Measurements from ENCODE around the gene ZNF362.
"Not testable (repeated sequence)": the region's sequence is repeated elsewhere in the genome, so short reads cannot be mapped to it uniquely, and the experiment has no call there.

The ZNF362 gene

DNA sequence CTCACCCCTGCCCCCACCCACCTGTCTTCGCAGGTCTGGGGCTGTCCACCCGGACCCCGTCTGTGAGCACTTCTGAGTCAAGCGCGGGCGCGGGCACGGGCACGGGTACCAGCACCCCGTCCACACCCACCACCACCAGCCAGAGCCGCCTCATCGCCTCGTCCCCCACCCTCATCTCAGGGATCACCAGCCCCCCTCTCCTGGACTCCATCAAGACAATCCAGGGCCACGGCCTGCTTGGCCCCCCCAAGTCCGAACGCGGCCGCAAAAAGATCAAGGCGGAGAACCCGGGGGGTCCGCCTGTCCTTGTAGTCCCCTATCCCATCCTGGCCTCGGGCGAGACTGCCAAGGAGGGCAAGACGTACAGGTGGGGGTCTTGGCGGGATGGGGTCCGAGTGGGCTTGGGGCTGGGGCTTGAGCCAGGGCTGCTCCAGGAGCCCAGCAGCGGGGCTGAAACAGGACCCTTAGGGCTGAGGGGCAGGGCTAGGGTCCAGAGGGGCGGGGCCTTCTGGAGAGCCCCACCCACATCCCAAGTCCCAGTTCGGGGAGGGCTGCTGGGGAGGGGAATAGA lies 23.9 kb downstream of the ZNF362 start:
- Mint-ChIP-seq H3K4me1 (ENCODE audit: low read depth) (no peaks in the 10 kb centered on the region), H3K27ac (no peak overlapping the region), H3K9me3 (no peaks in the 10 kb centered on the region), H3K36me3 (ENCODE audit: low read depth) (peaks cover 20% of the 10 kb centered on the region), H3K27me3 (no peaks in the 10 kb centered on the region), H3K4me3 (no peak overlapping the region)

- Mint-ChIP-seq H3K4me1 (ENCODE audit: low read depth) (no peaks in the 10 kb centered on the region), H3K9me3 (no peaks in the 10 kb centered on the region), H3K27me3 (no peaks in the 10 kb centered on the region), H3K36me3 (ENCODE audit: low read depth) (peaks cover 20% of the 10 kb centered on the region), H3K4me3 (no peak overlapping the region), H3K27ac (no peak overlapping the region)
Observed at GRCh38 chr1:33281554-33282303, 25.4 kb downstream of the ZNF362 start.

DNA sequence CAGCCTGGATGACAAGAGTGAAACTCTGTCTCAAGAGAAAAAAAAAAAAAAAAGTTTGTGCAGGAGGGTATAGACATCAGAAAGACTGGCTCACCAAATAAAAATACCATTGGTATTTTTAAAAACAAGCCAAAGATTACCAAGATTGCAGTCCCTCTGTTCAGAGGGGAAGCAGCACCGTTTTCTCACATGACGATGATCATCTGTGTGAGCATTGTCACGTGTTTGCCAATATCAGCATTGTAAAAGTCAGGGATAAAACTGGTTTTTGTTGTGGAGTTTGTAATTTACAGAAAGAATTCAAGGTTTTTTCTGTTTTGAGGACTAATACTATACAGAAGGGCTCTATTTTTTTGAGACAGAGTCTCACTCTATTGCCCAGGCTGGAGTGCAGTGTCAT lies 26.5 kb downstream of the ZNF362 start:
- peaks cover 16% of the 10 kb centered on the region for H3K36me3 Mint-ChIP-seq (ENCODE audit: low read depth)
- H3K27me3 Mint-ChIP-seq: no peaks in the 10 kb centered on the region
- no peak overlapping the region for H3K27ac Mint-ChIP-seq
- H3K4me1 Mint-ChIP-seq (ENCODE audit: low read depth): no peaks in the 10 kb centered on the region
- H3K9me3 Mint-ChIP-seq: no peaks in the 10 kb centered on the region
- H3K4me3 Mint-ChIP-seq: no peak overlapping the region

- peaks cover 19% of the 10 kb centered on the region for H3K36me3 Mint-ChIP-seq (ENCODE audit: low read depth)
- no peak overlapping the region for H3K4me3 Mint-ChIP-seq
- H3K9me3 Mint-ChIP-seq: no peaks in the 10 kb centered on the region
- H3K27me3 Mint-ChIP-seq: no peaks in the 10 kb centered on the region
- no peaks in the 10 kb centered on the region for H3K4me1 Mint-ChIP-seq (ENCODE audit: low read depth)
- no peak overlapping the region for H3K27ac Mint-ChIP-seq
Observed at GRCh38 chr1:33284049-33284448, 27.8 kb downstream of the ZNF362 start.

- H3K4me3 Mint-ChIP-seq: no peak overlapping the region
- H3K36me3 Mint-ChIP-seq (ENCODE audit: low read depth): peaks cover 23% of the 10 kb centered on the region
- H3K27ac Mint-ChIP-seq: no peak overlapping the region
- no peaks in the 10 kb centered on the region for H3K27me3 Mint-ChIP-seq
- no peaks in the 10 kb centered on the region for H3K9me3 Mint-ChIP-seq
- H3K4me1 Mint-ChIP-seq (ENCODE audit: low read depth): no peaks in the 10 kb centered on the region
Observed at GRCh38 chr1:33286451-33287185, 30.3 kb downstream of the ZNF362 start.

- Mint-ChIP-seq H3K27ac (no peak overlapping the region), H3K27me3 (no peaks in the 10 kb centered on the region), H3K4me1 (ENCODE audit: low read depth) (no peaks in the 10 kb centered on the region), H3K9me3 (no peaks in the 10 kb centered on the region), H3K36me3 (ENCODE audit: low read depth) (peaks cover 16% of the 10 kb centered on the region), H3K4me3 (no peak overlapping the region)
Observed at GRCh38 chr1:33287317-33287716, 31.0 kb downstream of the ZNF362 start.

DNA sequence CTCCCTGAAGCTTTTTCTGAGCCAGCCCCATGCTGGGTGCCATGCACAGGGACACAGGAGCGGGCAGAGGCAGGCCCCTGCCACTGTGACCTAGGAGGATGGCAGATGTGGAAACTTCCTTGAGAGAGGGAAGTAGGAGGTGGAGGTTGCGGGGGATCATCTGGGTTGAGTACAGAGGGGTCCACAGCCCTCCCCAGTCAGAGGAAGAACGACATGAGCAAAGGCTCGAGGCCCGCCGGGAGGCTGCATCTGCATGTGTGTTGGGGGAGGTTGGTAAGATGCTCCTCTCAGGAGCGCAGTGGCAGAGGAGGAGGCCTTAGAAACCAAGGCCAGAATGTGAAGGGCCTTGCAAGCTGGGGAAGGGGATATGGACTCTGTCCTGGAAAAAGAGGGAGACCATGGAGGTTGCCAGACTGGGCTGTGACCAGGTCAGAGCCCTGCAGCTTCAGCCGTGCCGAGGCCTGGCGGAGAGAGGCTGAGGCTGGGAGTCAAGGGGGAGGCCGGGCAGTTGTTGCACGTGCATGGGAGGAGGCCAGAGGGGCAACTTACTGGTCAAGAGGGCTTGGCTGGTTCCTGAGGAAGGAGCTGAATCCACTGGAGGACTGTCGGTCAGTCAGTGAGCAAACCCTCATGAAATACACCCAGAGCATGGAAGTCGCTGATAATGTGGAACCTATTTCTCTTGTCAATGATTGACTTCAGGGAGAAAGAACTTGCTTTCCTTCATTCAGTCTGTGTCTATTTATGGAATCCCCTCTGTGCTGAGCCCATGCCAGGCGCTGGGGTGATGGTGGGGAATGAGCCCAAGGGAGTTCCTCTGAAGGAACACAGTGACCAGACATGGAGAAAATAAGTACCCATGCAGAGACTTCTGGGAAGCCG lies 32.9 kb downstream of the ZNF362 start:
- Mint-ChIP-seq H3K27ac (no peak overlapping the region), H3K9me3 (no peaks in the 10 kb centered on the region), H3K4me3 (no peak overlapping the region), H3K4me1 (ENCODE audit: low read depth) (no peaks in the 10 kb centered on the region), H3K36me3 (ENCODE audit: low read depth) (peaks cover 11% of the 10 kb centered on the region), H3K27me3 (no peaks in the 10 kb centered on the region)

GRCh38 chr1:33289858-33290154 lies 33.5 kb downstream of the ZNF362 start:
- Mint-ChIP-seq H3K9me3 (no peaks in the 10 kb centered on the region), H3K27ac (no peak overlapping the region), H3K4me3 (no peak overlapping the region), H3K36me3 (ENCODE audit: low read depth) (peaks cover 11% of the 10 kb centered on the region), H3K4me1 (ENCODE audit: low read depth) (no peaks in the 10 kb centered on the region), H3K27me3 (no peaks in the 10 kb centered on the region)

DNA sequence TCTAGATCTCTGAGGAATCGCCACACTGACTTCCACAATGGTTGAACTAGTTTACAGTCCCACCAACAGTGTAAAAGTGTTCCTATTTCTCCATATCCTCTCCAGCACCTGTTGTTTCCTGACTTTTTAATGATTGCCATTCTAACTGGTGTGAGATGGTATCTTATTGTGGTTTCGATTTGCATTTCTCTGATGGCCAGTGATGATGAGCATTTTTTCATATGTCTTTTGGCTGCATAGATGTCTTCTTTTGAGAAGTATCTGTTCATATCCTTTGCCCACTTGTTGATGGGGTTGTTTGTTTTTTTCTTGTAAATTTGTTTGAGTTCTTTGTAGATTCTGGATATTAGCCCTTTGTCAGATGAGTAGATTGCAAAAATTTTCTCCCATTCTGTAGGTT lies 34.3 kb downstream of the ZNF362 start:
- not testable (repeated sequence) for H3K4me1 Mint-ChIP-seq (ENCODE audit: low read depth); H3K27me3 Mint-ChIP-seq; H3K9me3 Mint-ChIP-seq; H3K4me3 Mint-ChIP-seq; H3K27ac Mint-ChIP-seq
- peaks cover 11% of the 10 kb centered on the region for H3K36me3 Mint-ChIP-seq (ENCODE audit: low read depth)

GRCh38 chr1:33292726-33293340 lies 36.5 kb downstream of the ZNF362 start:
- Mint-ChIP-seq H3K9me3 (no peaks in the 10 kb centered on the region), H3K36me3 (ENCODE audit: low read depth) (peaks cover 14% of the 10 kb centered on the region), H3K4me3 (no peak overlapping the region), H3K27ac (no peak overlapping the region), H3K27me3 (no peaks in the 10 kb centered on the region), H3K4me1 (ENCODE audit: low read depth) (no peaks in the 10 kb centered on the region)

DNA sequence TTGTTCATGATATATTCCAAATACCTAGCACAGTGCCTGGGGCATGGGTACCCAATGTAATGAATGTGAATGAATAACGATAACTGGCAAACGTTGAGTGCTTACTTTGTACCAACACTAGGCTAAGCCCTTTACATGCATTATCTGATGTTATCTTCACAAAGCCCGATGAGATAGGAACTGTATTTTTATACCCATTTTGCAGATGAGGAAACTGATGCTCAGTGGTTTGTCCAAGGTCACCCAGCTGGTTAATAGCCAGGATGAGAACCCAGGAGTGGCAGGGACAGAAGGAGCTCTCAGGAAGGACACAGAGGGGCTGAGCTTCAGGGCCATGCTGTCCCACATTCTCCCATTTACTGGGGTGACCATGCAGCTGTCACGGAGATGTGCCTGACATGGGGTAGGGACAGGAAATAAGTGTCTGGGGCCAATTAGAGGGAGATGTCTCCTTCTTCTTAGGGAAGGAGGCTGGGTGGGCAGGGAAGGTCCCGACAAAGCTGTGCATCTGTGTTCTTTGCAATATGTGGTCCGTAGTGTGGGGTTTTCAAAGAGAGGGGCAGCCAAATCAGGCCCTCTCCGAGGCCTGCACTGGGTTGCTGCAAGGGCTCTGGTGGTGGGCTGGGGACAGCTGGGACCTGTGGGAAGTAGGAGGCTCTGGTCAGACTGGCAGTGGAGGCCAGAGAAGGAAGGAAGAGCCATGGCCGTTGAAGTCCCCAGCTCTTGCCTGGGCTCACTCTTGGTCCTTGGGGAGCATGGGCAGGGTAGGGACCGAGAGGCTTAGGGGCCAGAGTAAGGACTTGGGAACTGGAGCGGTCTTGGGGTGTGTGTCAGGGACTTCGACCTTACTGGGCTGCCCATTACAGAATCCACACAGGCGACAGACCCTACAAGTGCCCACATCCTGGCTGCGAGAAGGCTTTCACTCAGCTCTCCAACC lies 38.0 kb downstream of the ZNF362 start:
- H3K4me1 Mint-ChIP-seq (ENCODE audit: low read depth): no peaks in the 10 kb centered on the region
- H3K27ac Mint-ChIP-seq: no peak overlapping the region
- H3K4me3 Mint-ChIP-seq: no peak overlapping the region
- no peaks in the 10 kb centered on the region for H3K27me3 Mint-ChIP-seq
- H3K9me3 Mint-ChIP-seq: no peaks in the 10 kb centered on the region
- peaks cover 8% of the 10 kb centered on the region for H3K36me3 Mint-ChIP-seq (ENCODE audit: low read depth)

- H3K36me3 Mint-ChIP-seq (ENCODE audit: low read depth): peaks cover 4% of the 10 kb centered on the region
- no peak overlapping the region for H3K4me3 Mint-ChIP-seq
- H3K27me3 Mint-ChIP-seq: no peaks in the 10 kb centered on the region
- no peaks in the 10 kb centered on the region for H3K4me1 Mint-ChIP-seq (ENCODE audit: low read depth)
- H3K9me3 Mint-ChIP-seq: no peaks in the 10 kb centered on the region
- no peak overlapping the region for H3K27ac Mint-ChIP-seq
Observed at GRCh38 chr1:33295023-33295422, 38.7 kb downstream of the ZNF362 start.

GRCh38 chr1:33295450-33296081 lies 39.3 kb downstream of the ZNF362 start:
- Mint-ChIP-seq H3K4me1 (ENCODE audit: low read depth) (no peaks in the 10 kb centered on the region), H3K9me3 (no peaks in the 10 kb centered on the region), H3K36me3 (ENCODE audit: low read depth) (peaks cover 4% of the 10 kb centered on the region), H3K4me3 (no peak overlapping the region), H3K27ac (no peak overlapping the region), H3K27me3 (no peaks in the 10 kb centered on the region)

Measured in stimulated activated naive CD8-positive, alpha-beta T cell treated with anti-CD3 and anti-CD28 coated beads, Interleukin-15, Interleukin-2, amounts not matched to agents 100 ng/mL and 50 ng/mL, for 24 hours (primary cell).